HepG2 (cell line): Measurements from ENCODE around the gene ANKDD1A.

Source experiments
- CBX2 ChIP-seq, 2 experiments: fragments of 200-600 bp in 1 of 2; sonication (generic); formaldehyde crosslinking in 1 of 2; IDR thresholded peaks; 2 replicates each; pipeline versions ENCODE4 v1.7.0 to v1.8.1; 2018 to 2022; ENCODE audit warnings: low read depth in 2 of 2, low read length in 1 of 2, mild to moderate bottlenecking in 1 of 2, missing genetic modification reagents in 1 of 2
- EP300 ChIP-seq, 3 experiments: sonication (generic) in 1 of 3; formaldehyde crosslinking in 1 of 3; IDR thresholded peaks; 2 replicates each; pipeline versions ENCODE4 v1.5.1 to v1.6.1; 2011 to 2020; ENCODE audit warnings: low read depth in 2 of 3, low read length in 2 of 3, borderline replicate concordance in 1 of 3, improper control_type of control experiment in 1 of 3, mild to moderate bottlenecking in 1 of 3, missing genetic modification reagents in 1 of 3, moderate library complexity in 1 of 3
- MYC ChIP-seq: sonication (generic); formaldehyde crosslinking; IDR thresholded peaks from 2 replicates; pipeline ENCODE4 v1.9.0; 2021; ENCODE audit warnings: missing genetic modification reagents, borderline replicate concordance
- NFYB ChIP-seq: sonication (generic); formaldehyde crosslinking; IDR thresholded peaks from 2 replicates; pipeline ENCODE4 v1.4.0; 2020; ENCODE audit warnings: missing genetic modification reagents
- NPAS2 ChIP-seq: sonication (generic); formaldehyde crosslinking; IDR thresholded peaks from 2 replicates; pipeline ENCODE4 v1.8.0; 2022; ENCODE audit warnings: mild to moderate bottlenecking, missing genetic modification reagents, borderline replicate concordance
- RFX5 ChIP-seq: IDR thresholded peaks from 2 replicates; pipeline ENCODE4 v1.6.1; 2011; ENCODE audit warnings: low read depth, low read length, improper control_type of control experiment
- TF ChIP-seq, protein P1 (sequence below): sonication (generic); formaldehyde crosslinking; IDR thresholded peaks from 2 replicates; pipeline ENCODE4 v1.5.0; 2020; ENCODE audit warnings: mild to moderate bottlenecking, missing genetic modification reagents, moderate library complexity

DNA sequence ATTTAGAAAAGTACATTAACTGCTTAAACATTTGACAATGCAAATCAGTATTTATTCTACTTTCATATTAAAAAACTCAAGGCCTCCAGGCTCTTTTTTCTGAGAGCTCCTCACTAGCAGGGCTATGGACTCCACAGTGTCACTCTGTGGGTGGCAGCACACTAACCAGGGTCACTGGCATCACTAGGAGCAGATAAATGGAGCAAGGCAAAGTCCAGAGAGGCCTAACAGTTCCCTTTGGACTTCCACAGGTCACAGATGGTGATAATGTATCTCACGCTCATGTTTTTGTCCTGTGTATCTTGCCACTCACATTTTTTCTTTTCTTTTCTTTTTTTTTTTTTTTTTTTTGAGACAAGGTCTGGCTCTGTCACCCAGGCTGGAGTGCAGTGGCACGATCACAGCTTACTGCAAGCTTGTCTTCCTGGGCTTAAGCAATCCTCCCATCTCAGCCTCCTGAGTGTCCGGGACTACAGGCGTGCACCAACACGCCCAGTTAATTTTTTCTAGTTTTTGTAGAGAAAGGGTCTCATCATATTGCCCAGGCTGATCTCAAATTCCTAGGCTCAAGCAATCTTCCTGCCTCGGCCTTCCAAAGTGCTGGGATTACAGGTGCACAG, 70.2 kb downstream of the ANKDD1A start:
- TF ChIP-seq MYC (CRISPR knock-in tag) (no peak), EP300 (IDR thresholded peaks at IDR 0.05; ENCODE audit: low read depth in 2 of 2, low read length in 2 of 2) (0 out of 4 replicates have a peak, but pooled peaks of 1 of the 2 experiments have one; percentile 9), EP300 (CRISPR knock-in tag; IDR thresholded peaks at IDR 0.05; ENCODE audit: borderline replicate concordance) (no peak), NFYB (CRISPR knock-in tag) (no peak), CBX2 (IDR thresholded peaks at IDR 0.05; ENCODE audit: low read depth, low read length) (no peak), CBX2 (CRISPR knock-in tag; IDR thresholded peaks at IDR 0.05; ENCODE audit: low read depth) (no peak), NPAS2 (CRISPR knock-in tag) (no peak), RFX5 (no peak)
- TF ChIP-seq, protein P1, sequence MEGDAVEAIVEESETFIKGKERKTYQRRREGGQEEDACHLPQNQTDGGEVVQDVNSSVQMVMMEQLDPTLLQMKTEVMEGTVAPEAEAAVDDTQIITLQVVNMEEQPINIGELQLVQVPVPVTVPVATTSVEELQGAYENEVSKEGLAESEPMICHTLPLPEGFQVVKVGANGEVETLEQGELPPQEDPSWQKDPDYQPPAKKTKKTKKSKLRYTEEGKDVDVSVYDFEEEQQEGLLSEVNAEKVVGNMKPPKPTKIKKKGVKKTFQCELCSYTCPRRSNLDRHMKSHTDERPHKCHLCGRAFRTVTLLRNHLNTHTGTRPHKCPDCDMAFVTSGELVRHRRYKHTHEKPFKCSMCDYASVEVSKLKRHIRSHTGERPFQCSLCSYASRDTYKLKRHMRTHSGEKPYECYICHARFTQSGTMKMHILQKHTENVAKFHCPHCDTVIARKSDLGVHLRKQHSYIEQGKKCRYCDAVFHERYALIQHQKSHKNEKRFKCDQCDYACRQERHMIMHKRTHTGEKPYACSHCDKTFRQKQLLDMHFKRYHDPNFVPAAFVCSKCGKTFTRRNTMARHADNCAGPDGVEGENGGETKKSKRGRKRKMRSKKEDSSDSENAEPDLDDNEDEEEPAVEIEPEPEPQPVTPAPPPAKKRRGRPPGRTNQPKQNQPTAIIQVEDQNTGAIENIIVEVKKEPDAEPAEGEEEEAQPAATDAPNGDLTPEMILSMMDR (CRISPR knock-in tag), result 0 out of 2 replicates have a peak, but pooled peaks have one; percentile 24
